HepG2 (cell line): Measurements from ENCODE around the gene EIF5. TPM values are rescaled to one million over a fixed set of nuclear protein-coding genes. Genes with fewer than 3 reads are reported as not detected.
A peak's percentile ranks its signal among the peaks of the same experiment; 100 is the strongest.

Experiments used
- BRCA1 ChIP-seq: sonication (generic); formaldehyde crosslinking; IDR thresholded peaks from 2 replicates; pipeline ENCODE4 v1.4.0; 2020; ENCODE audit warnings: missing genetic modification reagents
- CENPX ChIP-seq: sonication (generic); formaldehyde crosslinking; IDR thresholded peaks from 2 replicates; pipeline ENCODE4 v1.9.0; 2021; ENCODE audit warnings: mild to moderate bottlenecking, missing genetic modification reagents, moderate library complexity
- FOXK1 ChIP-seq: sonication (generic); formaldehyde crosslinking; IDR thresholded peaks from 2 replicates; pipeline ENCODE4 v1.4.0; 2020; ENCODE audit warnings: low read depth, missing genetic modification reagents, borderline replicate concordance
- FOXO1 ChIP-seq: sonication (generic); formaldehyde crosslinking; IDR thresholded peaks from 2 replicates; pipeline ENCODE4 v1.4.0; 2020; ENCODE audit warnings: missing genetic modification reagents
- HNF1A ChIP-seq, 2 experiments: sonication (generic) in 1 of 2; formaldehyde crosslinking in 1 of 2; IDR thresholded peaks; 2 replicates each; pipeline versions ENCODE4 v1.4.0 to v1.6.1; 2016 to 2020; ENCODE audit warnings: borderline replicate concordance in 1 of 2, low read depth in 1 of 2, mild to moderate bottlenecking in 1 of 2, missing genetic modification reagents in 1 of 2
- HOXA3 ChIP-seq: sonication (generic); formaldehyde crosslinking; IDR thresholded peaks from 2 replicates; pipeline ENCODE4 v1.5.0; 2020; ENCODE audit warnings: missing genetic modification reagents
- KDM5A ChIP-seq: fragments of 200-600 bp; sonication (generic); IDR thresholded peaks from 2 replicates; pipeline ENCODE4 v1.7.0; 2018; ENCODE audit warnings: antibody characterized with exemption, mild to moderate bottlenecking, low read length, borderline replicate concordance
- KLF9 ChIP-seq: IDR thresholded peaks from 2 replicates; pipeline ENCODE4 v1.6.1; 2016; ENCODE audit warnings: low read depth
- MBD4 ChIP-seq: IDR thresholded peaks from 2 replicates; pipeline ENCODE4 v1.6.1; 2012; ENCODE audit warnings: low read length, inconsistent platforms, borderline replicate concordance
- MTF2 ChIP-seq: sonication (generic); formaldehyde crosslinking; IDR thresholded peaks from 2 replicates; pipeline ENCODE4 v1.5.0; 2020; ENCODE audit warnings: missing genetic modification reagents, borderline replicate concordance
- PHF20 ChIP-seq: sonication (generic); formaldehyde crosslinking; IDR thresholded peaks from 2 replicates; pipeline ENCODE4 v1.5.0; 2020; ENCODE audit warnings: mild to moderate bottlenecking, missing genetic modification reagents
- POLR2AphosphoS2 ChIP-seq: IDR thresholded peaks from 2 replicates; pipeline ENCODE4 v1.6.1; 2011; ENCODE audit warnings: low read depth, low read length, improper control_type of control experiment
- UBTF ChIP-seq: sonication (generic); formaldehyde crosslinking; IDR thresholded peaks from 2 replicates; pipeline ENCODE4 v1.4.0; 2020; ENCODE audit warnings: mild to moderate bottlenecking, missing genetic modification reagents
- ZHX1 ChIP-seq: sonication (generic); formaldehyde crosslinking; IDR thresholded peaks from 2 replicates; pipeline ENCODE4 v1.8.1; 2022; ENCODE audit warnings: low read depth, mild to moderate bottlenecking, missing genetic modification reagents
- ZMAT5 ChIP-seq: sonication (generic); formaldehyde crosslinking; IDR thresholded peaks from 2 replicates; pipeline ENCODE4 v1.5.0; 2020; ENCODE audit warnings: mild to moderate bottlenecking, low read depth, missing genetic modification reagents, borderline replicate concordance
- ZNF180 ChIP-seq: sonication (generic); formaldehyde crosslinking; IDR thresholded peaks from 2 replicates; pipeline ENCODE4 v1.4.0; 2020; ENCODE audit warnings: low read depth, missing genetic modification reagents, borderline replicate concordance
- ZNF256 ChIP-seq: sonication (generic); formaldehyde crosslinking; conservative IDR thresholded peaks from 2 replicates; pipeline ENCODE4 v1.4.0; 2020; ENCODE audit warnings: missing genetic modification reagents
- ZNF460 ChIP-seq: sonication (generic); formaldehyde crosslinking; IDR thresholded peaks from 2 replicates; pipeline ENCODE4 v1.5.1; 2020; ENCODE audit warnings: missing genetic modification reagents, mild to moderate bottlenecking, borderline replicate concordance
- ZNF562 ChIP-seq: sonication (generic); formaldehyde crosslinking; IDR thresholded peaks from 2 replicates; pipeline ENCODE4 v1.8.0; 2022; ENCODE audit warnings: missing genetic modification reagents, borderline replicate concordance
- ZNF782 ChIP-seq: sonication (generic); formaldehyde crosslinking; IDR thresholded peaks from 2 replicates; pipeline ENCODE4 v1.4.0; 2020; ENCODE audit warnings: missing genetic modification reagents, mild to moderate bottlenecking, borderline replicate concordance
- polyA plus RNA-seq, 8 experiments: library from polyadenylated mRNA; depleted of rRNA in 3 of 8; stranded (reverse) in 7 of 8; unstranded in 1 of 8; fragments of >200 nt; fragmentation: Illumina TruSeq in 4 of 8; extraction: Trizol in 4 of 8; gene quantifications; 2 replicates each; pipeline versions ENCODE4 v1.2.1 to v1.2.3, GENCODE V29; 2011 to 2016; ENCODE audit warnings: low read depth in 4 of 8, missing spikeins in 1 of 8, mixed read lengths in 1 of 8; ENCODE audit not compliant: insufficient read depth in 1 of 8
- total RNA-seq, 5 experiments: library from RNA; depleted of rRNA; stranded (reverse); fragments of >200 nt; fragmentation: Illumina TruSeq; extraction: Trizol; gene quantifications; 2 replicates each; pipeline ENCODE4 v1.2.3, GENCODE V29; 2016; ENCODE audit warnings: low read depth in 1 of 5

Gene EIF5
- total and polyA plus RNA-seq, 2 of the 13 experiments (the other 11 are each of a cell fraction or from before 2014, with no cell fraction given) = 189 to 281 TPM

GRCh38 chr14:103315351-103315911 lies 18.6 kb upstream of the EIF5 start (continued):
- TF ChIP-seq PHF20 (no peak), ZNF256 (CRISPR knock-in tag) (no peak), ZNF782 (CRISPR knock-in tag) (0 out of 2 replicates have a peak, but pooled peaks have one; percentile 7), ZHX1 (CRISPR knock-in tag) (no peak), MTF2 (CRISPR knock-in tag) (no peak), FOXK1 (CRISPR knock-in tag) (peak; percentile 95; the same call in 1 of the 2 replicates), ZNF460 (CRISPR knock-in tag) (no peak), BRCA1 (CRISPR knock-in tag) (no peak), KDM5A (no peak), MBD4 (no peak), ZNF180 (CRISPR knock-in tag) (no peak), ZMAT5 (CRISPR knock-in tag) (no peak), POLR2AphosphoS2 (no peak), FOXO1 (CRISPR knock-in tag) (peak; percentile 71; the same call in 1 of the 2 replicates), UBTF (CRISPR knock-in tag) (peak; percentile 30; the same call in 1 of the 2 replicates), KLF9 (CRISPR knock-in tag) (no peak), CENPX (CRISPR knock-in tag) (no peak), HNF1A (IDR thresholded peaks at IDR 0.05; ENCODE audit: low read depth) (no peak), HNF1A (CRISPR knock-in tag; IDR thresholded peaks at IDR 0.05; ENCODE audit: borderline replicate concordance) (no peak), HOXA3 (CRISPR knock-in tag) (peak; percentile 59), ZNF562 (CRISPR knock-in tag) (no peak)
